Gastrocnemius medialis (tissue), 4 donors: ENCODE data around the gene GPHN.

Source experiments
- CTCF ChIP-seq, 5 experiments: fragments of 450-650 bp in 3 of 5; fragments of 200-600 bp in 2 of 5; sonication (generic) in 2 of 5; IDR thresholded peaks in 4 of 5; conservative IDR thresholded peaks in 1 of 5; 1 replicate in 4 of 5; 2 replicates in 1 of 5; pipeline ENCODE4 v1.5.1; 2016 to 2019; ENCODE audit warnings: antibody characterized with exemption in 5 of 5, mild to moderate bottlenecking in 3 of 5, moderate library complexity in 3 of 5
- POLR2A ChIP-seq, 2 donors: fragments of 450-650 bp; IDR thresholded peaks; one replicate each; pipeline ENCODE4 v1.6.1; 2017; ENCODE audit warnings: antibody characterized with exemption in 2 of 2, mild to moderate bottlenecking in 2 of 2, moderate library complexity in 2 of 2

DNA sequence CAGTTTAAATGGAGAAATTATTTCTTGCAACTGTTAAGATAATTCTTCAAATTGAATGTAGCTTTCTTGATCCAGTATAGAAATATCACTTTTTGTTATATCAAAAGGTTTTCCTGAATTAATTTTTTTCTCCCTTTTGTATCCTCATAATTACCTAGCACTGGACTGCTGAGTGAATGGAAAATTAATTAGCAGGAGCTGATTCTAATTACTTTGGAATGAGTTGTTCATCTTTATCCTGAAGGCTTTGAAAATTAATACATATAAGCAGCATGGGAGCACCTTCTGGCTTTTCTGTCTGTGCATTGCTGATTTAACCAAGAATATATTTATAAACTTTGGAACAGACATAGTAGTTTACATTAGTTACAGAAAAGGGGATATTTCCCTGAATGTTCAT is 373.6 kb downstream of the GPHN start:
- no peak for TF ChIP-seq POLR2A (IDR thresholded peaks at IDR 0.05)
- no peak for TF ChIP-seq CTCF (IDR thresholded peaks at IDR 0.05 in 4 of 5, conservative IDR thresholded peaks at IDR 0.05 in 1 of 5)
